Sigmoid colon (tissue), 7 donors: Measurements from ENCODE around the gene USHBP1. TPM values are rescaled to one million over a fixed set of nuclear protein-coding genes. Genes with fewer than 3 reads are reported as not detected.

Source experiments
- DNase-seq: peaks from one replicate; pipeline ENCODE4 v3.0.0-alpha.2; 2019
- H3K27ac ChIP-seq, 4 donors: fragments of 200-600 bp; sonication (generic); one replicate each; pipeline ENCODE4 v1.5.1; 2016 to 2019; ENCODE audit warnings: mild to moderate bottlenecking in 1 of 4
- H3K27me3 ChIP-seq, 3 donors: fragments of 200-600 bp; sonication (generic); one replicate each; pipeline ENCODE4 v1.5.1; 2019; ENCODE audit warnings: mild to moderate bottlenecking in 1 of 3
- H3K36me3 ChIP-seq, 4 donors: fragments of 200-600 bp; sonication (generic); one replicate each; pipeline ENCODE4 v1.5.1; 2016 to 2019
- H3K4me1 ChIP-seq, 4 donors: fragments of 200-600 bp; sonication (generic); one replicate each; pipeline ENCODE4 v1.5.1; 2017 to 2019
- H3K4me3 ChIP-seq, 4 donors: fragments of 200-600 bp; sonication (generic); one replicate each; pipeline ENCODE4 v1.5.1; 2017 to 2019; ENCODE audit warnings: mild to moderate bottlenecking in 2 of 4, moderate library complexity in 1 of 4
- H3K9me3 ChIP-seq, 4 donors: fragments of 200-600 bp in 3 of 4; sonication (generic) in 3 of 4; one replicate each; pipeline versions ENCODE4 v1.5.1 to v1.6.1; 2013 to 2019
- EP300 ChIP-seq, 4 donors: sonication (generic); formaldehyde crosslinking; IDR thresholded peaks; one replicate each; pipeline ENCODE4 v1.6.1; 2017; ENCODE audit warnings: antibody characterized with exemption in 4 of 4
- POLR2A ChIP-seq, 2 donors: fragments of 450-650 bp; IDR thresholded peaks; one replicate each; pipeline ENCODE4 v1.6.1; 2016; ENCODE audit warnings: antibody characterized with exemption in 2 of 2, mild to moderate bottlenecking in 2 of 2, moderate library complexity in 2 of 2
- POLR2AphosphoS5 ChIP-seq, 4 donors: sonication (generic); formaldehyde crosslinking; IDR thresholded peaks; one replicate each; pipeline ENCODE4 v1.6.1; 2017; ENCODE audit warnings: antibody characterized with exemption in 4 of 4
- WGBS, 2 donors: extraction: QIAGEN DNeasy Blood & Tissue Kit; methylation state at CpG; one replicate each; pipeline ENCODE4 v1.1.7; 2013; 5-methylcytosine and 5-hydroxymethylcytosine counted together
- intact Hi-C: fragments of 100-400 bp; cut with DNase I; formaldehyde crosslinking; loops from one replicate; pipeline ENCODE4 v1.15.1; 2023
- polyA plus RNA-seq, 3 donors: library from polyadenylated mRNA; stranded (reverse); fragments of 200-250 nt; gene quantifications; one replicate each; pipeline ENCODE4 v1.2.3, GENCODE V29; 2013
- total RNA-seq, 4 donors: library from RNA; depleted of rRNA; stranded (reverse); fragments of >200 nt; gene quantifications; one replicate each; pipeline ENCODE4 v1.1.0, GENCODE V29; 2016
- TF ChIP-seq, protein P1 (sequence below), 4 experiments: fragments of 450-650 bp in 3 of 4; fragments of 200-600 bp in 1 of 4; IDR thresholded peaks; one replicate each; pipeline ENCODE4 v1.5.1; 2016 to 2019; ENCODE audit warnings: antibody characterized with exemption in 4 of 4, mild to moderate bottlenecking in 3 of 4, moderate library complexity in 2 of 4
- donor health status: healthy with polysubstance abuse.
- donor health status: Bipolar disorder and iron deficiency.
- donor health status: healthy.

USHBP1 gene
- total and polyA plus RNA-seq, 7 donors: 0.23 to 18.6 (median 2.1) TPM

DNA sequence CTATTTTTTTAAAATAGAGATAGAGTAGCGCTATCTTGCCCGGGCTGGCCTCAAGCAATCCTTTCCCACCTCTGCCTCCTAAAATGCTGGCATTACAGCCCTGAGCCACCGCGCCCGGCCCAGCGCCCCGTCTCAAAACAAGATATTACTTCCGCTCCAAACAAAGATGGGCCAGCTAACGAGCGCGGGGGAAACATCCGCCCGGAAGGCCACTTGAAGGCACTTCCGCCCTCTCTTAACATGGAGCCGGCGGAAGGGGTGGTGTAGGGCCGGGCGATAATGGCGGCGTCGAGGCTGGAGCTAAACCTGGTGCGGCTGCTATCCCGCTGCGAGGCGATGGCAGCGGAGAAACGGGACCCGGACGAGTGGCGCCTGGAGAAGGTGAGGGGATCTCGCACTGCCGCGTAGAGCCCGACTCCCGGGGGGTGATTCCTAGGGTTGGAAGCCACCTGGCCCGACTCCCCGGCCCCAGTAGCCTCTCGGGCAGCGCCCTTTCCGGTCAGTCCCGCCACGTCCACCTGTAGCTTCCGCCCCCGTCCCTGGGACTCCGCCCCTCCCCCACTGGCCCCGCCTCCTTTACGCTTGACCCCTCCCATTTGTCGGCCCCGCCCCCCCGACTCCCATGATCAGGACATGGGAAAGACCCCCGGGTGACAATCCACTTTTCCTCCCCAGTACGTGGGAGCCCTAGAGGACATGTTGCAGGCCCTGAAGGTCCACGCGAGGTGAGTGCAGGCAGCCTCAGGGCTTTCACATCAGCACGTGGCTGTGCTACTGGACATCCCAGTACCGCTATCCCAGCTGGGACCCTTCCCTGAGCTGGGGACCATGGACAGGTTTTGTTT, 49.2 kb downstream of the USHBP1 start, which contains the start of gene USE1:
TSS of gene USE1 (plus strand) at position 231 of the 845 bp plus-strand sequence. CDS start at position 280, 49 bp downstream.
- no peaks in the 10 kb centered on the region for H3K27me3 ChIP-seq
- H3K4me3 ChIP-seq: peak within 1 kb of the TSS; percentile 61 to 91 (median 76)
- peaks cover 0 to 19% (median 15%) of the 10 kb centered on the region in 4 donors for H3K4me1 ChIP-seq
- H3K27ac ChIP-seq: peak within 1 kb of the TSS; percentile 85 to 93 (median 90)
- intact Hi-C loops: loop anchor here (2.0 kb wide), 1 partner anchor 51 kb away; the partner anchor contains the start of gene BABAM1
- 5% methylated on average over 56 of the region's 56 CpGs for WGBS, 2 donors
- H3K9me3 ChIP-seq: no peaks in the 10 kb centered on the region
- H3K36me3 ChIP-seq: peaks cover 0 to 53% (median 27%) of the 10 kb centered on the region in 4 donors
- TF ChIP-seq, protein P1, sequence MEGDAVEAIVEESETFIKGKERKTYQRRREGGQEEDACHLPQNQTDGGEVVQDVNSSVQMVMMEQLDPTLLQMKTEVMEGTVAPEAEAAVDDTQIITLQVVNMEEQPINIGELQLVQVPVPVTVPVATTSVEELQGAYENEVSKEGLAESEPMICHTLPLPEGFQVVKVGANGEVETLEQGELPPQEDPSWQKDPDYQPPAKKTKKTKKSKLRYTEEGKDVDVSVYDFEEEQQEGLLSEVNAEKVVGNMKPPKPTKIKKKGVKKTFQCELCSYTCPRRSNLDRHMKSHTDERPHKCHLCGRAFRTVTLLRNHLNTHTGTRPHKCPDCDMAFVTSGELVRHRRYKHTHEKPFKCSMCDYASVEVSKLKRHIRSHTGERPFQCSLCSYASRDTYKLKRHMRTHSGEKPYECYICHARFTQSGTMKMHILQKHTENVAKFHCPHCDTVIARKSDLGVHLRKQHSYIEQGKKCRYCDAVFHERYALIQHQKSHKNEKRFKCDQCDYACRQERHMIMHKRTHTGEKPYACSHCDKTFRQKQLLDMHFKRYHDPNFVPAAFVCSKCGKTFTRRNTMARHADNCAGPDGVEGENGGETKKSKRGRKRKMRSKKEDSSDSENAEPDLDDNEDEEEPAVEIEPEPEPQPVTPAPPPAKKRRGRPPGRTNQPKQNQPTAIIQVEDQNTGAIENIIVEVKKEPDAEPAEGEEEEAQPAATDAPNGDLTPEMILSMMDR (IDR thresholded peaks at IDR 0.05): no peak
- peak; percentile 6 to 43 for TF ChIP-seq POLR2A (IDR thresholded peaks at IDR 0.05)
- peak; percentile 56 to 77 (median 74) for TF ChIP-seq POLR2AphosphoS5 (IDR thresholded peaks at IDR 0.05)
- DNase-seq: peak; percentile 96

DNA sequence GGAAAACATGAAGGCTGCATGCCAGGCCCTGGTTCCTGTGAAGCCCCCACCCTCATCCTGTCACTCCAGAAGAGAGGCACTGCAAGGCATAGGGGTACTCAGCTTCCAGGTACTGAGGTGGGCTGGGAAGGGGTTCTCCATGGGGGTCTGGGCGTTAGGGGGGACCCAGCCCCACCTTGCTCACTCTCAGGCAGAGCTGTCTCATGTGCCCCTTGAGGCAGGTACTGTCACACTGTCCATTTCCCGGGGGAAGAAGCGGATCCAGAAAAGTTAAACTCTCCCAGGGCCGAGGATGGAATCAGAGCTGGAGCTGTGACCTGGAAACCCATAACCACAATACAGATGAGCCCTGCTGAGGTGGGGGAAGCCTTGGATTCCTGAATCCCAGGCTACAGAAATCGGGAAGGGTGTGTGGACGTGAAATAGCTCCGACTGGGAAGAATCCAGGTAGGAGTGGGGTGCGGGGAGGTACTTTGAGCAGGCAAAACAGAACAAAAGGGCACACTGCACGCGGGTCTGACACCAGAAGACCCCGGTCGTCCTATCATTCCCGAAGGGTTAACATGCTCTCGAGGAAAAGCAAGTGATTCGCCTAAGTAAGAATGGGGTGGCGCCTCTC, 49.9 kb downstream of the USHBP1 start:
- peaks cover 0 to 19% (median 14%) of the 10 kb centered on the region in 4 donors for H3K4me1 ChIP-seq
- intact Hi-C loops: loop anchor here (2.0 kb wide), 1 partner anchor 52 kb away; the partner anchor contains the start of gene BABAM1
- DNase-seq: no peak
- peak overlapping the region; percentile 85 to 93 (median 90) for H3K27ac ChIP-seq
- no peaks in the 10 kb centered on the region for H3K9me3 ChIP-seq
- WGBS, 2 donors: 30 to 41% methylated on average over 16 of the region's 16 CpGs
- H3K36me3 ChIP-seq: peaks cover 0 to 59% (median 30%) of the 10 kb centered on the region in 4 donors
- TF ChIP-seq POLR2A (IDR thresholded peaks at IDR 0.05) (no peak), EP300 (IDR thresholded peaks at IDR 0.05) (no peak), POLR2AphosphoS5 (IDR thresholded peaks at IDR 0.05) (no peak)
- TF ChIP-seq, protein P1 (IDR thresholded peaks at IDR 0.05): no peak
- H3K27me3 ChIP-seq: no peaks in the 10 kb centered on the region
- peak overlapping the region; percentile 61 to 91 (median 76) for H3K4me3 ChIP-seq

DNA sequence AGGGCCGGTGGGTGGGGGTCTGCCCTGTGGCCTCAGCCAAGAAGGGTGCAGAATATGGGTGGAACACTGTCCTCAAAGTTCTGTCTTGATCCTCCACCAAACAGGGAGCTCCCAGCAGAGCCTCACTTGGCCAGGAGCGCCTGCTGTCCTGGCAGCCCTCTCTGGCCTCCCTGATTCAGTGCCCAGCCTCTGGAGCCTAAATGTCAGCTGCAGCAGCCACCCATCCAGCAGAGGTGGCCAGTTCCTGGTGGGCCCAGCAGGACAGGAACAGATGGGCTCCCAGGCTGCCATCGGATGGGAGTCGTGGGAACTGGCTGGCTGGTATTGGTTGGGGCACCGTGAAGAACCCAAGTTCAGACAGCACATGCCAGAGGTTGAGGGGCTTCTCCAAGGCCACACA, 51.2 kb downstream of the USHBP1 start:
- WGBS, 2 donors: 94 to 95% methylated on average over 5 of the region's 5 CpGs
- Histone ChIP-seq H3K4me3 (no peak overlapping the region), H3K27me3 (no peaks in the 10 kb centered on the region), H3K9me3 (no peaks in the 10 kb centered on the region), H3K4me1 (peaks cover 0 to 19% (median 14%) of the 10 kb centered on the region in 4 donors), H3K36me3 (peaks cover 0 to 63% (median 33%) of the 10 kb centered on the region in 4 donors), H3K27ac (no peak overlapping the region)
- intact Hi-C loops: no loop called here
- TF ChIP-seq POLR2AphosphoS5 (IDR thresholded peaks at IDR 0.05) (no peak), EP300 (IDR thresholded peaks at IDR 0.05) (no peak), POLR2A (IDR thresholded peaks at IDR 0.05) (no peak)
- TF ChIP-seq, protein P1 (IDR thresholded peaks at IDR 0.05): no peak
- no peak for DNase-seq

DNA sequence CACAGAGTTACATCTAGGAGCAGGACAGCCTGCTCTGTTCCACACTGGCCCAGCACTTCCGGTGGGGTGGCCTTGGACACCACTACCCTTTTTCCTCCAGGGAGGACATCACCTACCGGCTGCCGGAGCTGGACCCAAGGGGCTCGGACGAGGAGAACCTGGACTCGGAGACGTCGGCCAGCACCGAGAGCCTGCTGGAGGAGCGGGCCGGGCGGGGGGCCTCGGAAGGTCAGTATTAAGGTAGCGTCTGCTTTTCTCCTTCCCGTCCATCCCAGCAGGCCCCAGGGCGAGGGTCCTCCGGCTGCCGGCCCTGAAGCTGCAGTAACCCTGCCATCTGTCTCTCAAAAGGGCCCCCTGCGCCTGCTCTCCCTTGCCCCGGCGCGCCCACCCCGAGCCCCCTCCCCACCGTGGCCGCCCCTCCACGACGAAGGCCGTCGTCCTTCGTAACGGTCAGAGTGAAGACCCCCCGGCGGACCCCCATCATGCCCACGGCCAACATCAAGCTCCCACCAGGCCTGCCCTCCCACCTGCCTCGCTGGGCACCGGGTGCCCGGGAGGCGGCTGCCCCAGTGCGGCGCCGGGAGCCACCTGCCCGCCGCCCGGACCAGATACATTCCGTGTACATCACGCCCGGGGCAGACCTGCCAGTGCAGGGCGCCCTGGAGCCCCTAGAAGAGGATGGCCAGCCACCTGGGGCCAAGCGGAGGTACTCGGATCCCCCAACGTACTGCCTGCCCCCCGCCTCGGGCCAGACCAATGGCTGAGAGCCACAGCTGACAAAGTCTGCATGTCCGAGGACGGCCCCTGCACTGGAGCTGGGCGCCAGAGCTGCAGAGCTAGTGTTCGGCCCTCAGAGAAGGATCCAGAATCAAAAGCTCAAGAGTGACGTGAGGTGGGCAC, 52.7 kb downstream of the USHBP1 start:
- 95% methylated on average over 58 of the region's 58 CpGs for WGBS, 2 donors
- intact Hi-C loops: no loop called here
- TF ChIP-seq, protein P1 (IDR thresholded peaks at IDR 0.05): no peak
- TF ChIP-seq POLR2A (IDR thresholded peaks at IDR 0.05) (no peak), EP300 (IDR thresholded peaks at IDR 0.05) (no peak), POLR2AphosphoS5 (IDR thresholded peaks at IDR 0.05) (no peak)
- H3K36me3 ChIP-seq: peaks cover 0 to 59% (median 24%) of the 10 kb centered on the region in 4 donors
- H3K4me1 ChIP-seq: peaks cover 0 to 19% (median 14%) of the 10 kb centered on the region in 4 donors
- no peaks in the 10 kb centered on the region for H3K27me3 ChIP-seq
- no peak for DNase-seq
- no peak overlapping the region for H3K4me3 ChIP-seq
- H3K27ac ChIP-seq: no peak overlapping the region
- H3K9me3 ChIP-seq: no peaks in the 10 kb centered on the region
